Measurements from ENCODE around the gene ABCF1.

Gene ABCF1

DNA sequence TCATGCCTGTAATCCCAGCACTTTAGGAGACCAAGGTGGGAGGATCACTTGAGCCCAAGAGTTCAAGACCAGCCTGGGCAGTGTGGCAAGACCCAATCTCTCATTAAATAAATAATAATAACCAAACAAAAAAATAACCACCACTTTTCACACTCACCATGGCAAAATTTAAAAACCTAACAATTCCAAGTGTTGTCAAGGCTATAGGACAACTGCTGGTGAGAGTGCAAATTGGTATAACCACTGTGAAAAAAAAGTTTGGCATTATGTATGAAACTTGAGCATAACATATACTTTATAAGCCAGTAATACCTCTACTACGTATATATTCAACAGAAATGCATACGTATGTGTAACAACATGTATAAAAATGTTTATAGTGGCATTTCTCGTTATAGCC is 10.3 kb upstream of the ABCF1 start:
- DNase-seq: no peak

DNA sequence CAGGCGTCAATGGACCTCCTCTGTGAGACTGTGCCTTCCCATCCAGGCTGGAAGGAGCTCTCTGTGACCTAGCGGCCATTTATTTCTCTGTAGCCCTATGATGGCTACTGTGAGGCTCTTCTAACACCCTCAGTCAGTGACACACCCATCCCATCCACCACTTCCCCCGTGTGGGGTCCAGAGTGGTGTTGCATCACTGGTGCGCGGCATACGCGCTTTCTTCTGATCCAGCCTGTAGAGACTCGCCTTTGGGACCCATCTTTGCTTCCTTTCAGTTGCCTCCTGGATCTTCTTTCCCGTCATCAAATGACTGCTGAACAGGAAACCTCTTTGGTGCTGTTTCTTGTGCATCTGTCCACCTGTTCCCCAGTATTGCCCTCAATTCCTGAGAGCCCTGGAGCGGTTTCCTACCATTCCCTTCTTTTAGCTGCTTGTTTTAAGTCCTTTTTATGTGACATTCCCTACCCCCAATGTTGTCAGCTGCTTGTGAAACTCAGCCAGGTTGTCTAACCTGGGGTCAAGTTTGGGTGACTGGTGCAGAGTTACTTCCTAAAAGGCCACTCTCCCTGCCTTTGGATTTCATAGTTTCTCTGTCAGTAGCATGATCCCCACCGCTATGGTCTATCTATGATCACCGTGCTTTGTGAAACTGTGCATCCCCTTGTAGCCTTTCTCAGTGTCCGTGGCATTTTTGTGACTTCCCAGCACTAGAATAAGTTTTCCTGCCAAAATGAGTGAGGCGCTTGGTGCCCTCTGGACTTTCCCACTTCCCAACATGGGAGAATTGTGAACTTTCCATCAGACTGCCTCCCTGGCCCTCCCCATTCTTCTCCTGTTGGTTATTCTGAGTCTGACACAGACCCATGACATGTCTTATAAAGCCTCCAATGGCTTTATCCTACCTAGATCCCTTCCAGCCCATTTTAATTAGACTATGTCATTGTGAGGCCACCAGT is 8.5 kb upstream of the ABCF1 start:
- no peak for DNase-seq

DNA sequence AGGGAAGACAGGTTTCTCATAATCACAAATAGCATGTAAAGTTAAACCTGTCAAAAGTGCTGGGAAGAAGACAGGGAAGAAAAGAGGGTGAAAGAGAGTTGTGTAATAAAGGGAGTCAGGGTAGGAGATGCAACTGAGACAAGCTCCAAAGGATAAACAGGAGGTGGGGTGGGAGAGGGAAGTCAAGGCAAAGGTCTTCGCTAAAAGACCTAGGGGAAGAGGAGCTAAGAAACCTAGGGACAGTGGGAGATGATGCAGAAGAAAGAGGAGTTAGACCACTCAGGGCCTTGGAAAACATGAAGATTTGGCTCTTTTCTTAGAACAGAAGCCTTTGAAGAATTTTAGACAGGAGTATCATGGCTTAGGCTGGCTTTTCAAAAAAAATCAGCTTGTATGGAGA is 7.1 kb upstream of the ABCF1 start:
- DNase-seq: no peak

DNA sequence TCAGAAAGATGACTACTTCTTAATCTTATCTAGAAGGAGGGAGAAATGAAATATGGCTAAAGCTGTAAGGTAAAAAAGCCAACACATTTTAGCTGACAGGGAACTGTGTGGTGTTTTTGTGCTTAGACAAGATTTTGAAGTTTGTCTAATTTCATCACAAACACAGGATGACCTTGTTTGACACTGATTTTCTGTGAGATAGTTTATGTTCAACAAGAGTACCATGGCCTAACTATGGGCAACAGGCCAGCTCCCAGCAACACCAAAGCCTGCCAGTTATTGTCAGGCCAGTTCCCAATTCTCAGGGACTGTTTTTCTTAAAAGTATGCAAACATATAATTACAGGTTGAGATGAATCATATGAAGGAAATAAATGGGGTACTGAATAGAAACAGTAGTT is 5.5 kb upstream of the ABCF1 start:
- DNase-seq: no peak

DNA sequence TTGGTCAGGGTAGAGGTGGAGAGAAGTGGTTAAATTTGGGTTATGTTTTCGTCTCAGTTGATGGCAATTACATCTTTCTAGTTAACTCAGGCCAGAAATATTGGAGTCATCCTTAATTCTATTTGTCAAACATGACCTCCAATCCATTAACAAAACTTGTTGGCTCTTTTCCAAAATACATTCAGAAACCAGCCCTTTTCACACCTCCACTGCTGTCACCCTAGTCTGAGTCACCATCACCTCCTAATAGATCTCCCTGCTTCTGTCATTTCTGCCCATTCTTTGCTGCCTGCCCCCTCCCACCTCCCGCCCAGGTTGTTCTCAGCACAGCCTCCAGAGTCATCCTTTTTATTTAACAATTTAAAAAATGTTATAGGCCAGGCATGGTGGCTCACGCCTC is 3.0 kb upstream of the ABCF1 start:
- no peak for DNase-seq

DNA sequence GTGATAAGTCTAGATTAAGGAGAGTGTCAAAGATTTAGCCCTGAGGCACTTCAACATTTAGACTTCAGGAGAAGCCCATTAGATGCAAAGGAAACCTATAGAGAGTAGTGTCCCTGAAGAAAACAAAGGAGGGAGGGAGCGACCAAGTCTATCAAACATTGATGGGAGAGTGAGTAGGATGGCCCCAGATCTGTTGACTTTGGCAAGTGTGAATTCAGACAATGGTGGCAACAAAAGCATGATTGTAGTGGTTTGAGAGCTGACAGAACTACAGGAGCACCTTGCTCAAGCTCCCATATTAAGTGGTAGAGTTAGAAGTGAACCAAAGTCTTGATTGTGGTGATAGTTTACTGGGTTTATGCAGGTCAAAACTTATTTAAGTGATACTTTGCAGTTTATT is 979 bp upstream of the ABCF1 start:
- DNase-seq: no peak

DNA sequence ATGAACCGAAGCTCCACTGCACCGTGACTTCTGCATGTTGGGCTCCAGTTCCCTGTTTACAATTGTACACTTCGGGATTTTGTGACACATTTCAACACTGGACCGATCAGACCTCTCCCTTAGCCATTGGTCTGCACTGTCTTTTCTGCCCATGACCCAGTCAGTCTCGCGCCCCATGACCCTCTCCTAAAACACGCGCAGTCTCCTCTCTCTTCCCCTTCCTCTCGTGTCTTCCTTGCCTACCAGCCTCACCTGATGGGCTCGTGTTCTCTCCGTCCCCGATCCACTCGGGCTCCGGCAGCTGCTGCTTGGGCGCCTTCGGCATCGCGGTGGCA is 535 bp upstream of the ABCF1 start:
- no peak for DNase-seq

DNA sequence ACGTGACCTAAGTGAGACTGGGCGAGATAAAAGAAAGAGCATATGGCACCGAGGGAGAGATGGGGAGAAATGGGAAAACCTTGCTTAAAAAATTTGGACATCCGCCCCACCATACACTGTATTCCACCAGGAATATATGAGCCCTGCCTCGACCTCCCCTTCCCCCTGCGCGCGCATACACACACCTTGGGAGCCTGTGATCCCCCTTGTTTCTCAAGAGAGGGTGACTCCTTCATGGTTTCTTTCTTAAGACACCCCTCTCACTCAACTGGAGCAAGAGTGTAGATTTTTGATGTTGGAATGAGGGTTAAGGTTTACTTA is 480 bp downstream of the ABCF1 start:
- no peak for DNase-seq

DNA sequence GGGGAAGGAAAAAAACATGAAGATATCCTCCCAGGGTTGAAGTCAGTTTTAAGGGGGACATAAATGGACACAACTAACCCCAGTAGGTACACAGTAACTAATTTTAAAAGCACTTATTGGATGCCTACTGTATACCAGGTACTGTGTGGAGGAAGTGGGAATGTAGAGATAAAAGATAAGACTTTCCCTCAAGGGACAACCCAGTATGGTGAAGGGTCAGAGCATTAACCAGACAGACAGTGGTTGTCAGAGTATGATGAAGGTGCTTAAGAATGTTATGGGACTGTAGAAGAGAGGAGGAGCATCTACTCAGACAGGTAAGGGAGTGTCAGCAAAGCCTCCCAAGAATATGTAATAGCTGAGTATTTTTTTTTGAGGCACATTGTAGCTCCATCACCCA is 906 bp downstream of the ABCF1 start:
- no peak for DNase-seq

DNA sequence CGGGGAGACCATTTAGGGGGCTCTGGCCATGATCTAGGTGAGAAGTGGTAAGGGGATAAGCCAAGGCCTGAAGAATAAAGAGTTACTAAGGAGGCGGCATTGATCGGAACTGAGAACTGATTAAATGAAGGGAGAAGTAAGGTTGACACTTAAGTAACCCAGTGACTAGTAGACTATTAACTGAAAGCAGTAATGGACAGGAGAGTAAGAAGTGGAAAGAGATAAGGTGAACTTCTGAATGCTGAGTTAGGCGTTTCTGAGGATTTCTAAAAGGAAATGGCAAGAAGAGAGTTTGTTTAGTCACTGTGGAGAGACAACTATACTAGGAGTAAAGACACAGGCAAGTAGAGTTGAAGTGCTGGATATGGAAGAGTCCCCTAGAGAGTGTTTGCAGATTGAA is 1.9 kb downstream of the ABCF1 start:
- no peak for DNase-seq

DNA sequence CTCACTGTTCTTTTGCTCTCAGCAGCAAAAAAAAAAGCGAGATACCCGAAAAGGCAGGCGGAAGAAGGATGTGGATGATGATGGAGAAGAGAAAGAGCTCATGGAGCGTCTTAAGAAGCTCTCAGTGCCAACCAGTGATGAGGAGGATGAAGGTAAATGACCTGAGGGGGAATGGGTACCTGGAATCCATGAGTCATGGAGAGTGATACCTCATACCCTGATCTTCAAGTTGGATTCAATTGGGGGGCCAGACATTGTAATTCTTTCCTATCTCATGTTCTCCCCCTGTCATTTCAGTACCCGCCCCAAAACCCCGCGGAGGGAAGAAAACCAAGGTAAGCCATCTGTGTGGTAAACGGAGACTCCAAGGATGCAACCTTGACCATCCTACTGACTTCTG is 6.8 kb downstream of the ABCF1 start:
- DNase-seq: no peak

DNA sequence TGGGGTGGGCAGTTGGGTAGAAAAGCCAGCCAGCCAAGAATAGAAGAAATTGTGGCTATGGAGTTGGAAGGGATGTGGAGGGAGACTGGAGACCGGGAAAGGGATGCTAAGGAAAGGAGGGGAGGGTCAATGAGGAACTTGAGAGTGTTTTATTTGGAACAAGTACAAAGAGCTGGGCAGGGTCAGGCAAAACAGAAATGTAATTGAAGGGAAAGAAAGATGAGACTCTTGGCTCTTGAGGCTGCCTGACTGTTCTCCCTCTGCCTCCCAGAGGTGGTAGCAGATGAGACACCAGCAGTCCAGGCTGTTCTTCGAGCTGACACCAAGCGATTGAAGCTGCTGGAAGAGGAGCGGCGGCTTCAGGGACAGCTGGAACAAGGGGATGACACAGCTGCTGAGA is 12.7 kb downstream of the ABCF1 start:
- DNase-seq: no peak

DNA sequence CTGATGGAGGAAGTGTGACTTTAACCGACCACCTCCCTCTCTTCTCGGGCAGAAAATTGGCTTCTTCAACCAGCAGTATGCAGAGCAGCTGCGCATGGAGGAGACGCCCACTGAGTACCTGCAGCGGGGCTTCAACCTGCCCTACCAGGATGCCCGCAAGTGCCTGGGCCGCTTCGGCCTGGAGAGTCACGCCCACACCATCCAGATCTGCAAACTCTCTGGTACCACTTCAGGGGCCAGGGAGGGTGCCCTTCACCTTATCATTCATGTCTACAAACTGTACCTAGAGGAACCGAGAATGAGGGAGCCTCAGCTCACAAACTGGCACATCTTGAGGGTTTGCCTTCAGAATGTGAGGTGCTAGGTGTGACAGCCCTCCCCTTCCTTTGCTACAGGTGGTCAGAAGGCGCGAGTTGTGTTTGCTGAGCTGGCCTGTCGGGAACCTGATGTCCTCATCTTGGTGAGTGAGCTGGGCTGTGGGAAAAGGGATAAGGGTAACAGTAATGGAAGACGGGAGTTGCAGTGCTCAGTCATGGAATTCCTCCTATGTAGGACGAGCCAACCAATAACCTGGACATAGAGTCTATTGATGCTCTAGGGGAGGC is 18.6 kb downstream of the ABCF1 start:
- DNase-seq: no peak

DNA sequence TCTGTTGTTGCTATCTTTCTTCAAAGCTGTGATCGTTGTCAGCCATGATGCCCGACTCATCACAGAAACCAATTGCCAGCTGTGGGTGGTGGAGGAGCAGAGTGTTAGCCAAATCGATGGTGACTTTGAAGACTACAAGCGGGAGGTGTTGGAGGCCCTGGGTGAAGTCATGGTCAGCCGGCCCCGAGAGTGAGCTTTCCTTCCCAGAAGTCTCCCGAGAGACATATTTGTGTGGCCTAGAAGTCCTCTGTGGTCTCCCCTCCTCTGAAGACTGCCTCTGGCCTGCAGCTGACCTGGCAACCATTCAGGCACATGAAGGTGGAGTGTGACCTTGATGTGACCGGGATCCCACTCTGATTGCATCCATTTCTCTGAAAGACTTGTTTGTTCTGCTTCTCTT is 19.3 kb downstream of the ABCF1 start:
- no peak for DNase-seq

DNA sequence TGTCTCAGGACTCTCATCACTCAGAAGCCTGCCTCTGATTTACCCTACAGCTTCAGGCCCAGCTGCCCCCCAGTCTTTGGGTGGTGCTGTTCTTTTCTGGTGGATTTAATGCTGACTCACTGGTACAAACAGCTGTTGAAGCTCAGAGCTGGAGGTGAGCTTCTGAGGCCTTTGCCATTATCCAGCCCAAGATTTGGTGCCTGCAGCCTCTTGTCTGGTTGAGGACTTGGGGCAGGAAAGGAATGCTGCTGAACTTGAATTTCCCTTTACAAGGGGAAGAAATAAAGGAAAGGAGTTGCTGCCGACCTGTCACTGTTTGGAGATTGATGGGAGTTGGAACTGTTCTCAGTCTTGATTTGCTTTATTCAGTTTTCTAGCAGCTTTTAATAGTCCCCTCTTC is 19.8 kb downstream of the ABCF1 start:
- no peak for DNase-seq

DNA sequence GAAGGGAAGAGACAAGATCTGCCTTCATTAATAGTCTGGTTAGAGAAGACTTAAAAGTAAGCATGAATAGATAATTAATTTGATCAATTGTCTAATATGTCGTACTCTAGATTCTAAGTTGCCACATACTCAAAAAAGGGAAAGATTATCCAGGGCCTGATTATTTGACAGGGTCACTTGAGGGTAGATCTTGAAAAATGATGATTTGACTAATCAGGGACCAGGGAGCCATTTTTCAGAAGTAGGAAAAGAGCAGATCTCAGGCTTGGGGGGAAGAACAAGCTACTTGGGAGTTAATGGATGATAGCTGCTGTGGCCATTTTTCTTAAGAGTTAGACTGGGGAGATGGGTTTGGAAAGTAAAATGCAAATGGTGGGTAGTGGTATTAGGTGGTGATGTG is 21.0 kb downstream of the ABCF1 start:
- DNase-seq: no peak

DNA sequence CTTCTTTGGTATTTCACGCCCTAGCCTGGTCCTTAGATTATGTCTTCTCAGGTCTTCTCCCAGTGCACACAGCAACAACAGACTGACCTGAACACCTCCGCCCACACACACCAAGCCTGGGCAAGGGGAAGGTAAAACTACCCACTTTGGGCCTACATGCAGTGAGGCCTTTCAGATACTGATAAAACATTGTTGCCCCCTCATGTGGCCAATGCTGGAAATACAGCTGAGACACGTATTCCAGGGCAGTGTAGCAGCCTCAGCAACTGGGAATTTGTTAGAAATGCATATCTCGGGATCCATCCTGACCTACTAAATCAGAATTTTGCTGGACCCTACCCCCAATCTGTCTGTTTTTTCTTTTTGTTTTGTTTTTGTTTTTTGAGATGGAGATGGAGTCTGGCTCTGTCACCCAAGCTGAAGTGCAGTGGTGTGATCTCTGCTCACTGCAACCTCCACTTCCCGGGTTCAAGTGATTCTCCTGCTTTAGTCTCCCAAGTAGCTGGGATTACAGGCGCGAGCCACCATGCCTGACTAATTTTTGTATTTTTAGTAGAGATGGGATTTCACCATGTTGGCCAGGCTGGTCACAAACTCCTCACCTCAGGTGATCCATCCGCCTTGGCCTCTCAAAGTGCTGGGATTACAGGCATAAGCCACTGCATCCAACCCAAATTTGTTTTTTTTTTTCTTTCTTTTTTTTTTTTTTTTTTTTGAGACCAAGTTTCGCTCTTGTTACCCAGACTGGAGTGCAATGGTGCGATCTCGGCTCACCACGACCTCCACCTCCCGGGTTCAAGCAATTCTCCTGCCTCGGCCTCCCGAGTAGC is 26.3 kb downstream of the ABCF1 start:
- DNase-seq: peak; percentile 42

DNA sequence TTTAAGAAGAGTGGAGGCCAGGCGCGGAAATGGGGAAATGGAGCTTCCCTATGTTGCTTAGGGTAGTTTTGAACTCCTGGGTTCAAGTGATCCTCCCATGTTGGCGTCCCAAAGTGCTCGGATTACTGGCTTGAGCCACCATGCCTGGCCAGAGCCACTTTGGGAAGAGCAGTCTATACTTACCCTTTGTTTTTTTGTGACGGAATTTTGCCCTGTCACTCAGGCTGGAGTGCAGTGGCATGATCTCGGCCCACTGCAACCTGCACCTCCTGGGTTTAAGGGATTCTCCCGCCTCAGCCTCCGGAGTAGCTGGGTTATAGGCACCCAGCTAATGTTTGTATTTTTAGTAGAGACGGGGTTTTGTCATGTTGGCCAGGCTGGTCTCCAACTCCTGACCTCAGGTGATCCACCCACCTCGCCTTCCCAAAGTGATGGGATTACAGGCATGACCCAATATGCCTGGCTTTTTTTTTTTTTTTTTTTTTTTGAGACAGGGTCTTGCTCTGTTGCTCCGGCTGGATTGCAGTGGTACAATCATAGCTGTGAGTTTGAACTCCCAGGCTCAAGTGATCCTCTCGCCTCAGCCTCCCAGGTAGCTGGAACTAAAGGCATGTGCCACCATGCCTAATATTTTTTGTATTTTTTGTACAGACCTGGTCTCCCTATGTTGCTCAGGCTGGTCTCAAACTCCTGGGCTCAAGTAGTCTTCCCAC is 27.8 kb downstream of the ABCF1 start:
- DNase-seq: no peak

DNA sequence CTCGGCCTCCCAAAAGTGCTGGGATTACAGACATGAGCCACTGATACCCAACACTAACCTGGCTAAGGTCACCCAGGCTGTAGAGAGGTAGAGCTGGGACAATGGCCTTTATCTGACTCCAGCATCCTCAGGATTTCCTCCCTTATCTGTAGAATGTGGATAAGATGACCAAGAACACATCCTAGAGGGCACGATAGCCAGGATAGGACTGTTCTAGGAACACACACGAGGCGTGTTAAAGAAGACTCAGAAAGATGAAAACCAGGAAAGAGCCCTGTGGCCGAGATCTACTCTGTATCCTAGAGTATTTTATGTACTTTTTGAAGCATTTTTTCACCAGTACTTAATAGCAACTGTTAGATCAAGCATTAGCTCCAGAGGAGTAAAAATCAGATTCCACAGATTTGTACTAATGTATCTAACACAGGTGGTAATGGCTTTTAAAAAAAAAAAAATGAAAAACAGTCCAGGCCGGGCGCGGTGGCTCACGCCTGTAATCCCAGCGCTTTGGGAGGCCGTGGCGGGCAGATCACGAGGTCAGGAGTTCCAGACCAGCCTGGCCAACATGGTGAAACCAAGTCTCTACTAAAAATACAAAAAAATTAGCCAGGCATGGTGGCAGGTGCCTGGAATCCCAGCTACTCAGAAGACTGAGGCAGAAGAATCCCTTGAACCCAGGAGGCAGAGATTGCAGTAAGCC is 28.5 kb downstream of the ABCF1 start:
- DNase-seq: no peak

DNA sequence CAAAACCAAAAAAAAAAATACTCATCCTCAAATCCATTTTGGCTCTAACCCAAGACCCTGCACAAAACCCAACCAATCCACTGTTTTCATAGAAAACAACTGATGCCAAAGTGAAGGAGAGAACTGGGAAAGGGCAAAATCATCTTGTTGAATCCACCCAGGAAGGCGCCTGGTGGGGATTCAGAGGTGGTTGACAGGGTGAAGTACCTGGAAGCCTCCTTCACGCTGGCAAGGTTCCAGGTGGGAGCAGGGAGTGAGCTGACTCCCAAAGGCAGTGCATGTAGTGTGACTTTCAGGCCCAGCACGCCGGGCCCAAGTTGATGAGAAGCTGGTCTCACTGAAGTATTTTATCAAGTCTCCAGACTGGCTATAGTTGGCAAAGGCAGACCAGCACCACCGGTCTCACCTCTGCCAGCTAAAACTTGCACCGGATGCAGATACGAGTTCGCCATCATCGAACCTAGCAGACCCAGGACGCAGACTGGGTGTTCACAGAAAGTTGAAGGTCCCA is 29.3 kb downstream of the ABCF1 start:
- no peak for DNase-seq

DNA sequence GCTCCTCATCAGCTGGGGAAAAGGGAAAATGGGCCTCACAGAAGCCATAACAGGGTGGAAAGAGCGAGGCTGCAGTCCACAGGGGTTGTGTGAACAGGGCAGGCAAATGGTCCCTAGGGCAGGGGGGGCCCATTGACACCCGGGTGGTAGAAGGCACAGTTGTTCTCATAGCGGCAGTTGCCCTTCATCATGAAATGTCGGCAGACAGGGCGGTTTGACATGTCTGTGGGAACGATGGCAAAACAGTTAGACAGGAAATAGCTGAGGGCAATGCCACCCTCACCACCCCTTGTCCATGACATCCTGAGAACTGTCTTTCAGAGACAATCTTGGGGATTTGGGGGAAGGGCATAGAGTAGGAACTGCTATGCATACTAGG is 30.2 kb downstream of the ABCF1 start:
- DNase-seq: no peak

DNA sequence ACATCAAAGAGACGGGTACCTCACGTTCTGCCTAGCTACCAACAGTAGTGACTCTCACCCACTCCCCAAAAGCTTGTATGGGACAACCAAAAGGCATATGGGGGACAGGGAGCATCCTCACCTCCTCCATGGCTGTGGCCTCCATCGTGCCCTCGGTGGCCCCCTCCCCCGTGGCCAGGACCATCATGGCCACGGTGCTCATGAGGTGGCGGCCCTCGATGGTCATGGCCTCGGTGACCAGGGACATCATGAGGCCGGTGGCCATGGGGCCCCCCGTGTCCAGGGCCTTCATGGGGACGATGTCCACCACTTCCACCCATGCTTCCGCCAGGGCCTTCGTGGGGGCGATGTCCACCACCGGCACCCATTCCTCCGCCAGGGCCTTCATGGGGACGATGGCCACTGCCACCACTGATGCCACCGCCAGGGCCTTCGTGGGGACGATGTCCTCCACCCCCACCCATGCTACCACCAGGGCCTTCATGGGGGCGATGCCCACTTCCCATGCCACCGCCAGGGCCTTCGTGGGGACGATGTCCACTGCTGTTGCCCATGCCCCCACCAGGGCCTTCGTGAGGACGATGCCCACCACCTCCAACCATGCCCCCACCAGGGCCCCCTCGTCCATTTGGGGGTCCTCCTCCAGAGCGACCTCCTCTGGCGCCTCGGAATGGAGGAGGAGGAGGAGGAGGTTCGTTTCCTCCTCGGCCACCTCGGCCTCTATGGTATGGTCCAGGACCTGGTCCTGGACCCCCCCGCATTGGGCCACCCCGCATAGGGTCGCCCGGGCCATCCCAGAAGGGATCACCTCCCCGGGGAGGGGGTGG is 30.8 kb downstream of the ABCF1 start:
- no peak for DNase-seq
